Uterus (tissue), 2 donors: ENCODE data around the gene VASP.

ENCODE experiments used
- POLR2A ChIP-seq, 2 donors: fragments of 450-650 bp; IDR thresholded peaks; one replicate each; pipeline ENCODE4 v1.6.1; 2016; ENCODE audit warnings: antibody characterized with exemption in 2 of 2, mild to moderate bottlenecking in 1 of 2, moderate library complexity in 1 of 2
- TF ChIP-seq, protein P1 (sequence below), 4 experiments: fragments of 200-600 bp in 2 of 4; fragments of 450-650 bp in 2 of 4; sonication (generic) in 2 of 4; IDR thresholded peaks; one replicate each; pipeline ENCODE4 v1.5.1; 2016 to 2019; ENCODE audit warnings: antibody characterized with exemption in 4 of 4, mild to moderate bottlenecking in 2 of 4, moderate library complexity in 1 of 4

DNA sequence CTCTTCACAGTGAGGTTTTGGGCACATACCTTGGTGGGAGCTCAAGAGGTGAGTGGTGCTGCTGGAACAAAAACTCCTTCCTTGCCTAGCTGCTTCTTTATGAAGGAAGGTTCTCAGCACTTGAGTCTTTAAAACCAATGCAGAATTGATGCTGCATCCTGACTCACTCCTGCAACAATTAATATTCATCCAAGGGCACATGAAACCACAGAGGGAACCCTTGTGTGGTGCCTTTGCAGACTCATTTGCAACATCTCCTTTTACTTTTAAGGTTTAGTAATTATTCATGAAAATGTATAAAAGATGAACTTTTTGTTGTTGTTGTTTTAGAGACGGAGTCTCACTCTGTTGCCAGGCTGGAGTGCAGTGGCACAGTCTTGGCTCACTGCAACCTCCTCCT, 47.2 kb downstream of the VASP start:
- TF ChIP-seq, protein P1, sequence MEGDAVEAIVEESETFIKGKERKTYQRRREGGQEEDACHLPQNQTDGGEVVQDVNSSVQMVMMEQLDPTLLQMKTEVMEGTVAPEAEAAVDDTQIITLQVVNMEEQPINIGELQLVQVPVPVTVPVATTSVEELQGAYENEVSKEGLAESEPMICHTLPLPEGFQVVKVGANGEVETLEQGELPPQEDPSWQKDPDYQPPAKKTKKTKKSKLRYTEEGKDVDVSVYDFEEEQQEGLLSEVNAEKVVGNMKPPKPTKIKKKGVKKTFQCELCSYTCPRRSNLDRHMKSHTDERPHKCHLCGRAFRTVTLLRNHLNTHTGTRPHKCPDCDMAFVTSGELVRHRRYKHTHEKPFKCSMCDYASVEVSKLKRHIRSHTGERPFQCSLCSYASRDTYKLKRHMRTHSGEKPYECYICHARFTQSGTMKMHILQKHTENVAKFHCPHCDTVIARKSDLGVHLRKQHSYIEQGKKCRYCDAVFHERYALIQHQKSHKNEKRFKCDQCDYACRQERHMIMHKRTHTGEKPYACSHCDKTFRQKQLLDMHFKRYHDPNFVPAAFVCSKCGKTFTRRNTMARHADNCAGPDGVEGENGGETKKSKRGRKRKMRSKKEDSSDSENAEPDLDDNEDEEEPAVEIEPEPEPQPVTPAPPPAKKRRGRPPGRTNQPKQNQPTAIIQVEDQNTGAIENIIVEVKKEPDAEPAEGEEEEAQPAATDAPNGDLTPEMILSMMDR (IDR thresholded peaks at IDR 0.05) = no peak
- TF ChIP-seq POLR2A (IDR thresholded peaks at IDR 0.05) = no peak
